WTC11 (cell line): ENCODE results near the gene RPL6. TPM values are rescaled to one million over a fixed set of nuclear protein-coding genes. Genes with fewer than 3 reads are reported as not detected.

Experiments used
- ATAC-seq: fragments of 200-7000 bp; cut with Tn5 transposase; 2 replicates; pipeline ENCODE4 v1.10.0; 2021; ENCODE audit warnings: mild to moderate bottlenecking, moderate library complexity
- CTCF ChIA-PET: fragments of 300-600 bp; sonication (Branson Sonifier 250); formaldehyde crosslinking; loops from one replicate; lab custom pipeline; 2021; ENCODE audit warnings: antibody characterized with exemption; lab: Charles Lee
- POLR2A ChIA-PET: fragments of 350-600 bp; sonication (Branson Sonifier 250); formaldehyde crosslinking; loops from one replicate; lab custom pipeline; 2021; ENCODE audit warnings: antibody characterized with exemption; lab: Charles Lee
- DNase-seq: peaks from one replicate; pipeline ENCODE4 v3.0.0; 2021; ENCODE audit warnings: low spot score
- H3K27ac Mint-ChIP-seq: 2 replicates; pipeline ENCODE4 v1.8.0; 2021; ENCODE audit warnings: mixed read lengths
- H3K27me3 Mint-ChIP-seq: 2 replicates; pipeline ENCODE4 v1.8.0; 2021; ENCODE audit warnings: low read depth, mild to moderate bottlenecking, moderate library complexity, mixed read lengths
- H3K36me3 Mint-ChIP-seq: 2 replicates; pipeline ENCODE4 v1.8.0; 2021; ENCODE audit warnings: mixed read lengths
- H3K4me1 Mint-ChIP-seq: 2 replicates; pipeline ENCODE4 v1.8.0; 2022; ENCODE audit warnings: mixed read lengths
- H3K4me3 Mint-ChIP-seq: 2 replicates; pipeline ENCODE4 v1.8.0; 2021; ENCODE audit warnings: mild to moderate bottlenecking, moderate library complexity, mixed read lengths
- H3K9me3 Mint-ChIP-seq: 2 replicates; pipeline ENCODE4 v1.8.0; 2021; ENCODE audit warnings: mixed read lengths
- CBFB ChIP-seq: sonication (generic); formaldehyde crosslinking; IDR thresholded peaks from 2 replicates; pipeline ENCODE4 v1.8.1; 2022; ENCODE audit warnings: mild to moderate bottlenecking, low read depth, missing genetic modification reagents
- CREB1 ChIP-seq: sonication (generic); formaldehyde crosslinking; IDR thresholded peaks from 2 replicates; pipeline ENCODE4 v1.8.0; 2023; ENCODE audit warnings: mild to moderate bottlenecking, missing genetic modification reagents
- CREM ChIP-seq: sonication (generic); formaldehyde crosslinking; IDR thresholded peaks from 2 replicates; pipeline ENCODE4 v1.8.1; 2022; ENCODE audit warnings: mild to moderate bottlenecking, missing genetic modification reagents, moderate library complexity
- ELF4 ChIP-seq: sonication (generic); formaldehyde crosslinking; IDR thresholded peaks from 2 replicates; pipeline ENCODE4 v1.8.1; 2022; ENCODE audit warnings: low read depth, mild to moderate bottlenecking, moderate library complexity, missing genetic modification reagents
- EMX1 ChIP-seq: fragments of 250-450 bp; sonication (Bioruptor Pico); IDR thresholded peaks from 2 replicates; pipeline ENCODE4 v1.8.0; 2021; ENCODE audit warnings: mild to moderate bottlenecking
- FOXK1 ChIP-seq: sonication (generic); formaldehyde crosslinking; IDR thresholded peaks from 2 replicates; pipeline ENCODE4 v1.8.0; 2022; ENCODE audit warnings: mild to moderate bottlenecking, moderate library complexity, missing genetic modification reagents
- FOXP1 ChIP-seq: sonication (generic); formaldehyde crosslinking; IDR thresholded peaks from 2 replicates; pipeline ENCODE4 v1.8.0; 2022; ENCODE audit warnings: missing genetic modification reagents, mild to moderate bottlenecking, moderate library complexity, borderline replicate concordance
- RORB ChIP-seq: fragments of 250-450 bp; sonication (Bioruptor Pico); IDR thresholded peaks from 2 replicates; pipeline ENCODE4 v1.9.0; 2021; ENCODE audit warnings: mild to moderate bottlenecking
- SMAD3 ChIP-seq: sonication (generic); formaldehyde crosslinking; IDR thresholded peaks from 2 replicates; pipeline ENCODE4 v1.8.0; 2022; ENCODE audit warnings: missing genetic modification reagents, mild to moderate bottlenecking, borderline replicate concordance
- SP1 ChIP-seq: sonication (generic); formaldehyde crosslinking; conservative IDR thresholded peaks from 2 replicates; pipeline ENCODE4 v1.8.1; 2022; ENCODE audit warnings: missing genetic modification reagents
- ZNF138 ChIP-seq: sonication (generic); formaldehyde crosslinking; conservative IDR thresholded peaks from 2 replicates; pipeline ENCODE4 v1.8.1; 2022; ENCODE audit warnings: mild to moderate bottlenecking, moderate library complexity, missing genetic modification reagents
- ZNF219 ChIP-seq: sonication (generic); formaldehyde crosslinking; IDR thresholded peaks from 2 replicates; pipeline ENCODE4 v1.8.0; 2023; ENCODE audit warnings: missing genetic modification reagents, mild to moderate bottlenecking, borderline replicate concordance
- ZNF232 ChIP-seq: sonication (generic); formaldehyde crosslinking; IDR thresholded peaks from 2 replicates; pipeline ENCODE4 v1.8.0; 2022; ENCODE audit warnings: mild to moderate bottlenecking, missing genetic modification reagents
- ZNF423 ChIP-seq: fragments of 250-450 bp; sonication (Bioruptor Pico); IDR thresholded peaks from 2 replicates; pipeline ENCODE4 v2.1.2; 2022; ENCODE audit warnings: mild to moderate bottlenecking, moderate library complexity
- total RNA-seq: library from RNA; stranded (reverse); gene quantifications from 3 replicates; pipeline ENCODE4 v1.2.3, GENCODE V29; 2021
- TF ChIP-seq, protein P1 (sequence below): sonication (generic); formaldehyde crosslinking; IDR thresholded peaks from 2 replicates; pipeline ENCODE4 v1.8.0; 2022; ENCODE audit warnings: missing genetic modification reagents
- TF ChIP-seq, protein P2 (sequence below): fragments of 250-450 bp; sonication (Bioruptor Pico); IDR thresholded peaks from 2 replicates; pipeline ENCODE4 v1.9.0; 2021; ENCODE audit warnings: mild to moderate bottlenecking
- TF ChIP-seq, protein P3 (sequence below): sonication (generic); formaldehyde crosslinking; IDR thresholded peaks from 2 replicates; pipeline ENCODE4 v1.8.1; 2022; ENCODE audit warnings: low read depth, missing genetic modification reagents, borderline replicate concordance
- TF ChIP-seq, protein P4 (sequence below): sonication (generic); formaldehyde crosslinking; IDR thresholded peaks from 2 replicates; pipeline ENCODE4 v1.8.0; 2022; ENCODE audit warnings: mild to moderate bottlenecking, missing genetic modification reagents
- TF ChIP-seq, protein P5 (sequence below): sonication (generic); formaldehyde crosslinking; IDR thresholded peaks from 2 replicates; pipeline ENCODE4 v1.8.1; 2023; ENCODE audit warnings: mild to moderate bottlenecking, moderate library complexity, missing genetic modification reagents
- TF ChIP-seq, protein P6 (sequence below): sonication (generic); formaldehyde crosslinking; IDR thresholded peaks from 2 replicates; pipeline ENCODE4 v1.8.1; 2023; ENCODE audit warnings: mild to moderate bottlenecking, missing genetic modification reagents, moderate library complexity
- TF ChIP-seq, protein P7 (sequence below): sonication (generic); formaldehyde crosslinking; IDR thresholded peaks from 2 replicates; pipeline ENCODE4 v1.8.0; 2022; ENCODE audit warnings: mild to moderate bottlenecking, missing genetic modification reagents
- TF ChIP-seq, protein P8 (sequence below): sonication (generic); formaldehyde crosslinking; conservative IDR thresholded peaks from 2 replicates; pipeline ENCODE4 v1.8.1; 2022; ENCODE audit warnings: mild to moderate bottlenecking, missing genetic modification reagents

RPL6 gene
- total RNA-seq, 1 experiment from 2014 or later, result 1,730 TPM

DNA sequence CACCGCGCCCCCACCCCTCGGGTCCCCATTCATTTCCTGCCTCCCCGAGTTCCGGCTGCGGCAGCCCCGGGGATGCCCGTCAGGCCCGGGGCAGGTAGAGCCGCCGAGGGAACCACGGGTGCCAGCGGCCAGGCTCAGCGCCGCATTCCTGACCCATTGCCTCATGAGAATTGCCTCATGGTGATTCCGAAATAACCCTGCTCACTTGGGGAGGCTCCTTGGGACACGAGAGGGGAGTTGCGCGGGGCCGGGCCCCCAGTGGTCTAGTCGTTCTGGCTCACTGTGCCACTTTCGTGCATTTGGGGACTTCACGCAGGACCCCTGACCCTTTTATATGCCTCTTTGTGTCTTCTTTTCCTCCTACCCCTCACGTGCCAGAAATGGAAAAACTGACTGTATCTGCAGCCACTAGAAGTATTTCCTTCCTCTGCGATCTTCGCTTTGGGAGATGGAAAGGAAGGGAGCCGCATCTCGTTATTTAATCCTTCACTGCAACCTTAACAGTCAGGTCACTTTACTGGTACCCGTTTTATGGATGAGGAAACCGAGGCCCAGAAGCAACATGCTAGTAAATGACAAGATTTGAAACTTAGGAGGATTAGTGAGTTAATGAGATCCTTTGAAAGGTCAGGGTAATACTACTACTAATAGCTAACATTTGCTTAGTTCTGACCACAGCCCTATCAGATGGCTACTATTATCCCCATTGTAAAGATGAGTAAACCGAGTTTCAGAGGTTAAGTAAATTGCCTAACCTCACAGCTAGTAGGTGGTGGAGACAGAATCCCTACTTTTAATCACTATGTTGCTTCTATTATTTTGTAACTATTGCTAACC, 10.1 kb upstream of the RPL6 start (continued):
- TF ChIP-seq, protein P1, sequence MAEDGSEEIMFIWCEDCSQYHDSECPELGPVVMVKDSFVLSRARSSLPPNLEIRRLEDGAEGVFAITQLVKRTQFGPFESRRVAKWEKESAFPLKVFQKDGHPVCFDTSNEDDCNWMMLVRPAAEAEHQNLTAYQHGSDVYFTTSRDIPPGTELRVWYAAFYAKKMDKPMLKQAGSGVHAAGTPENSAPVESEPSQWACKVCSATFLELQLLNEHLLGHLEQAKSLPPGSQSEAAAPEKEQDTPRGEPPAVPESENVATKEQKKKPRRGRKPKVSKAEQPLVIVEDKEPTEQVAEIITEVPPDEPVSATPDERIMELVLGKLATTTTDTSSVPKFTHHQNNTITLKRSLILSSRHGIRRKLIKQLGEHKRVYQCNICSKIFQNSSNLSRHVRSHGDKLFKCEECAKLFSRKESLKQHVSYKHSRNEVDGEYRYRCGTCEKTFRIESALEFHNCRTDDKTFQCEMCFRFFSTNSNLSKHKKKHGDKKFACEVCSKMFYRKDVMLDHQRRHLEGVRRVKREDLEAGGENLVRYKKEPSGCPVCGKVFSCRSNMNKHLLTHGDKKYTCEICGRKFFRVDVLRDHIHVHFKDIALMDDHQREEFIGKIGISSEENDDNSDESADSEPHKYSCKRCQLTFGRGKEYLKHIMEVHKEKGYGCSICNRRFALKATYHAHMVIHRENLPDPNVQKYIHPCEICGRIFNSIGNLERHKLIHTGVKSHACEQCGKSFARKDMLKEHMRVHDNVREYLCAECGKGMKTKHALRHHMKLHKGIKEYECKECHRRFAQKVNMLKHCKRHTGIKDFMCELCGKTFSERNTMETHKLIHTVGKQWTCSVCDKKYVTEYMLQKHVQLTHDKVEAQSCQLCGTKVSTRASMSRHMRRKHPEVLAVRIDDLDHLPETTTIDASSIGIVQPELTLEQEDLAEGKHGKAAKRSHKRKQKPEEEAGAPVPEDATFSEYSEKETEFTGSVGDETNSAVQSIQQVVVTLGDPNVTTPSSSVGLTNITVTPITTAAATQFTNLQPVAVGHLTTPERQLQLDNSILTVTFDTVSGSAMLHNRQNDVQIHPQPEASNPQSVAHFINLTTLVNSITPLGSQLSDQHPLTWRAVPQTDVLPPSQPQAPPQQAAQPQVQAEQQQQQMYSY (CRISPR knock-in tag), result no peak
- TF ChIP-seq ZNF138 (CRISPR knock-in tag), result no peak
- TF ChIP-seq, protein P2, sequence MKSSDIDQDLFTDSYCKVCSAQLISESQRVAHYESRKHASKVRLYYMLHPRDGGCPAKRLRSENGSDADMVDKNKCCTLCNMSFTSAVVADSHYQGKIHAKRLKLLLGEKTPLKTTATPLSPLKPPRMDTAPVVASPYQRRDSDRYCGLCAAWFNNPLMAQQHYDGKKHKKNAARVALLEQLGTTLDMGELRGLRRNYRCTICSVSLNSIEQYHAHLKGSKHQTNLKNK (CRISPR knock-in tag), result no peak
- TF ChIP-seq ZNF423 (CRISPR knock-in tag), result no peak
- no peak for TF ChIP-seq SMAD3
- no peak for TF ChIP-seq EMX1 (CRISPR knock-in tag)
- TF ChIP-seq, protein P3, sequence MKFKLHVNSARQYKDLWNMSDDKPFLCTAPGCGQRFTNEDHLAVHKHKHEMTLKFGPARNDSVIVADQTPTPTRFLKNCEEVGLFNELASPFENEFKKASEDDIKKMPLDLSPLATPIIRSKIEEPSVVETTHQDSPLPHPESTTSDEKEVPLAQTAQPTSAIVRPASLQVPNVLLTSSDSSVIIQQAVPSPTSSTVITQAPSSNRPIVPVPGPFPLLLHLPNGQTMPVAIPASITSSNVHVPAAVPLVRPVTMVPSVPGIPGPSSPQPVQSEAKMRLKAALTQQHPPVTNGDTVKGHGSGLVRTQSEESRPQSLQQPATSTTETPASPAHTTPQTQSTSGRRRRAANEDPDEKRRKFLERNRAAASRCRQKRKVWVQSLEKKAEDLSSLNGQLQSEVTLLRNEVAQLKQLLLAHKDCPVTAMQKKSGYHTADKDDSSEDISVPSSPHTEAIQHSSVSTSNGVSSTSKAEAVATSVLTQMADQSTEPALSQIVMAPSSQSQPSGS (CRISPR knock-in tag), result no peak
- no peak for TF ChIP-seq ZNF232 (CRISPR knock-in tag)
- TF ChIP-seq, protein P4, sequence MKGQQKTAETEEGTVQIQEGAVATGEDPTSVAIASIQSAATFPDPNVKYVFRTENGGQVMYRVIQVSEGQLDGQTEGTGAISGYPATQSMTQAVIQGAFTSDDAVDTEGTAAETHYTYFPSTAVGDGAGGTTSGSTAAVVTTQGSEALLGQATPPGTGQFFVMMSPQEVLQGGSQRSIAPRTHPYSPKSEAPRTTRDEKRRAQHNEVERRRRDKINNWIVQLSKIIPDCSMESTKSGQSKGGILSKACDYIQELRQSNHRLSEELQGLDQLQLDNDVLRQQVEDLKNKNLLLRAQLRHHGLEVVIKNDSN, result no peak
- no peak for TF ChIP-seq FOXK1 (CRISPR knock-in tag)
- no peak for TF ChIP-seq SP1 (CRISPR knock-in tag)
- no peak for TF ChIP-seq FOXP1 (CRISPR knock-in tag)
- no peak for TF ChIP-seq RORB (CRISPR knock-in tag)
- TF ChIP-seq CREB1, result no peak
- TF ChIP-seq, protein P5, sequence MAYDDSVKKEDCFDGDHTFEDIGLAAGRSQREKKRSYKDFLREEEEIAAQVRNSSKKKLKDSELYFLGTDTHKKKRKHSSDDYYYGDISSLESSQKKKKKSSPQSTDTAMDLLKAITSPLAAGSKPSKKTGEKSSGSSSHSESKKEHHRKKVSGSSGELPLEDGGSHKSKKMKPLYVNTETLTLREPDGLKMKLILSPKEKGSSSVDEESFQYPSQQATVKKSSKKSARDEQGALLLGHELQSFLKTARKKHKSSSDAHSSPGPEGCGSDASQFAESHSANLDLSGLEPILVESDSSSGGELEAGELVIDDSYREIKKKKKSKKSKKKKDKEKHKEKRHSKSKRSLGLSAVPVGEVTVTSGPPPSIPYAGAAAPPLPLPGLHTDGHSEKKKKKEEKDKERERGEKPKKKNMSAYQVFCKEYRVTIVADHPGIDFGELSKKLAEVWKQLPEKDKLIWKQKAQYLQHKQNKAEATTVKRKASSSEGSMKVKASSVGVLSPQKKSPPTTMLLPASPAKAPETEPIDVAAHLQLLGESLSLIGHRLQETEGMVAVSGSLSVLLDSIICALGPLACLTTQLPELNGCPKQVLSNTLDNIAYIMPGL (CRISPR knock-in tag), result 0 out of 2 replicates have a peak, but pooled peaks have one; percentile 6
- TF ChIP-seq, protein P6, sequence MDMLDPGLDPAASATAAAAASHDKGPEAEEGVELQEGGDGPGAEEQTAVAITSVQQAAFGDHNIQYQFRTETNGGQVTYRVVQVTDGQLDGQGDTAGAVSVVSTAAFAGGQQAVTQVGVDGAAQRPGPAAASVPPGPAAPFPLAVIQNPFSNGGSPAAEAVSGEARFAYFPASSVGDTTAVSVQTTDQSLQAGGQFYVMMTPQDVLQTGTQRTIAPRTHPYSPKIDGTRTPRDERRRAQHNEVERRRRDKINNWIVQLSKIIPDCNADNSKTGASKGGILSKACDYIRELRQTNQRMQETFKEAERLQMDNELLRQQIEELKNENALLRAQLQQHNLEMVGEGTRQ, result no peak

DNA sequence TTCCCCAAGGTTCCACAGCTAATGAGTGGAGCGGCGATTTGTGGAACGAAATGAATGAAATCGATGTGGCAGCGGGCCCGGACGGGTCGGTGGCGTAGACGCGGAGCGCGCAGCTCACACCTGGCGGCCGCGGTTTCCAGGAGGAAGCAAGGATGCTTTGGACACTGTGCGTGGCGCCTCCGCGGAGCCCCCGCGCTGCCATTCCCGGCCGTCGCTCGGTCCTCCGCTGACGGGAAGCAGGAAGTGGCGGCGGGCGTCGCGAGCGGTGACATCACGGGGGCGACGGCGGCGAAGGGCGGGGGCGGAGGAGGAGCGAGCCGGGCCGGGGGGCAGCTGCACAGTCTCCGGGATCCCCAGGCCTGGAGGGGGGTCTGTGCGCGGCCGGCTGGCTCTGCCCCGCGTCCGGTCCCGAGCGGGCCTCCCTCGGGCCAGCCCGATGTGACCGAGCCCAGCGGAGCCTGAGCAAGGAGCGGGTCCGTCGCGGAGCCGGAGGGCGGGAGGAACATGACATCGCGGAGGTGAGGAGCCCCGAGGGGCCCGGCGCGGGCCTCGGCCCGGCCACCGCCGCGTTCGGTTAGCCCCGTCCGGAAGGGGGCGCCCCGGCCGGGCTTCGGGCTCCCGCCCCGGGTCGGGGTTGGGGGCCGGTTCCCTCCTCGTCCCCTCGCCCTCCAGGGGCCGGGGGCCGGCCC, 9.3 kb upstream of the RPL6 start, which contains the start of gene PTPN11:
Gene PTPN11 (plus strand): TSS at position 340 of the 689 bp plus-strand sequence. CDS start 165 bp downstream, at position 505.
- ATAC-seq, result peak; percentile 84
- ChIA-PET CTCF (interaction anchor here (1.3 kb wide), 1 partner anchor 221 kb away, joined by 5 read pairs; no protein-coding TSS in a partner anchor), POLR2A (interaction anchor here (0.5 to 1.0 kb wide), 2 partner anchors 312 to 405 kb away, joined by 3 read pairs; no protein-coding TSS in a partner anchor)
- Mint-ChIP-seq H3K36me3 (no peaks in the 10 kb centered on the region), H3K4me3 (peak within 1 kb of the TSS; percentile 95), H3K4me1 (peaks cover 17% of the 10 kb centered on the region), H3K9me3 (no peaks in the 10 kb centered on the region), H3K27me3 (peaks cover 6% of the 10 kb centered on the region), H3K27ac (peak within 1 kb of the TSS; percentile 96)
- DNase-seq, result peak; percentile 90
- peak; percentile 73; the same call in 1 of the 2 replicates for TF ChIP-seq ZNF138 (CRISPR knock-in tag)
- TF ChIP-seq, protein P7, sequence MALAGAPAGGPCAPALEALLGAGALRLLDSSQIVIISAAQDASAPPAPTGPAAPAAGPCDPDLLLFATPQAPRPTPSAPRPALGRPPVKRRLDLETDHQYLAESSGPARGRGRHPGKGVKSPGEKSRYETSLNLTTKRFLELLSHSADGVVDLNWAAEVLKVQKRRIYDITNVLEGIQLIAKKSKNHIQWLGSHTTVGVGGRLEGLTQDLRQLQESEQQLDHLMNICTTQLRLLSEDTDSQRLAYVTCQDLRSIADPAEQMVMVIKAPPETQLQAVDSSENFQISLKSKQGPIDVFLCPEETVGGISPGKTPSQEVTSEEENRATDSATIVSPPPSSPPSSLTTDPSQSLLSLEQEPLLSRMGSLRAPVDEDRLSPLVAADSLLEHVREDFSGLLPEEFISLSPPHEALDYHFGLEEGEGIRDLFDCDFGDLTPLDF, result peak; percentile 83; the same call in 1 of the 2 replicates
- TF ChIP-seq FOXP1 (CRISPR knock-in tag), result 0 out of 2 replicates have a peak, but pooled peaks have one; percentile 13
- TF ChIP-seq EMX1 (CRISPR knock-in tag), result no peak
- TF ChIP-seq ZNF219 (CRISPR knock-in tag), result no peak
- TF ChIP-seq ZNF232 (CRISPR knock-in tag), result peak; percentile 73
- TF ChIP-seq, protein P8, sequence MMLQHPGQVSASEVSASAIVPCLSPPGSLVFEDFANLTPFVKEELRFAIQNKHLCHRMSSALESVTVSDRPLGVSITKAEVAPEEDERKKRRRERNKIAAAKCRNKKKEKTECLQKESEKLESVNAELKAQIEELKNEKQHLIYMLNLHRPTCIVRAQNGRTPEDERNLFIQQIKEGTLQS (CRISPR knock-in tag), result no peak
- TF ChIP-seq CREM (CRISPR knock-in tag), result peak; percentile 99
- TF ChIP-seq, protein P6, result peak; percentile 45; the same call in 1 of the 2 replicates
- peak; percentile 55; the same call in 1 of the 2 replicates for TF ChIP-seq ELF4 (CRISPR knock-in tag)
- peak; percentile 97 for TF ChIP-seq CBFB
